Testis (tissue), 3 donors: ENCODE measurements around the gene ODAD3. TPM values are rescaled to one million over a fixed set of nuclear protein-coding genes. Genes with fewer than 3 reads are reported as not detected.
"Not testable (repeated sequence)": the region's sequence is repeated elsewhere in the genome, so short reads cannot be mapped to it uniquely, and the experiment has no call there.

Experiments used
- DNase-seq: peaks from one replicate; pipeline ENCODE4 v3.0.0-alpha.2; 2019
- H3K27ac ChIP-seq, 2 donors: fragments of 200-600 bp; sonication (generic); one replicate each; pipeline ENCODE4 v1.5.1; 2019
- H3K27me3 ChIP-seq: fragments of 200-600 bp; sonication (generic); one replicate; pipeline ENCODE4 v1.5.1; 2019
- H3K36me3 ChIP-seq: fragments of 200-600 bp; sonication (generic); one replicate; pipeline ENCODE4 v1.5.1; 2017; ENCODE audit warnings: low read depth; ENCODE audit errors: missing control alignments
- H3K4me1 ChIP-seq: fragments of 200-600 bp; sonication (generic); one replicate; pipeline ENCODE4 v1.5.1; 2019
- H3K4me3 ChIP-seq, 2 donors: fragments of 200-600 bp; sonication (generic); one replicate each; pipeline ENCODE4 v1.5.1; 2017 to 2019
- H3K9me3 ChIP-seq: fragments of 200-600 bp; sonication (generic); one replicate; pipeline ENCODE4 v1.5.1; 2017
- CTCF ChIP-seq, 3 experiments: fragments of 450-650 bp in 2 of 3; fragments of 200-600 bp in 1 of 3; sonication (generic) in 1 of 3; IDR thresholded peaks; one replicate each; pipeline ENCODE4 v1.5.1; 2016 to 2019; ENCODE audit warnings: antibody characterized with exemption in 3 of 3, mild to moderate bottlenecking in 2 of 3, moderate library complexity in 1 of 3
- POLR2A ChIP-seq: fragments of 450-650 bp; IDR thresholded peaks from one replicate; pipeline ENCODE4 v1.6.1; 2017; ENCODE audit warnings: antibody characterized with exemption, mild to moderate bottlenecking, moderate library complexity
- WGBS, 2 donors: methylation state at CpG; one replicate each; pipeline ENCODE4 v1.1.5; 2018; 5-methylcytosine and 5-hydroxymethylcytosine counted together
- intact Hi-C: fragments of 100-400 bp; cut with DNase I; formaldehyde crosslinking; loops from one replicate; pipeline ENCODE4 v1.15.1; 2023; ENCODE audit warnings: low total_unique reads
- polyA plus RNA-seq: library from polyadenylated mRNA; stranded (reverse); fragments of 350-450 nt; fragmentation: Illumina TruSeq; extraction: RNeasy Lipid Tissue Mini Kit (QIAGEN cat#74804); gene quantifications from one replicate; pipeline ENCODE4 v1.2.3, GENCODE V29; 2014; ENCODE audit warnings: low read depth, low replicate concordance; ENCODE audit not compliant: insufficient read depth
- total RNA-seq, 2 donors: library from RNA; depleted of rRNA; stranded (reverse); fragments of >200 nt; gene quantifications; one replicate each; pipeline ENCODE4 v1.2.3, GENCODE V29; 2016

Gene ODAD3
- total and polyA plus RNA-seq, 3 donors from 2014 or later: 9.7 to 18.3 (median 14.8) TPM

- WGBS, 2 donors: 86 to 94% methylated on average over 6 to 20 of the region's 20 CpGs
- TF ChIP-seq CTCF (IDR thresholded peaks at IDR 0.05): no peak
- TF ChIP-seq POLR2A: no peak
- H3K4me1 ChIP-seq: no peaks in the 10 kb centered on the region
Measured at GRCh38 chr19:11457831-11458230, 22.9 kb upstream of the ODAD3 start.

GRCh38 chr19:11457115-11457514 lies 22.2 kb upstream of the ODAD3 start:
- H3K36me3 ChIP-seq: no peaks in the 10 kb centered on the region
- DNase-seq: peak; percentile 59
- no peaks in the 10 kb centered on the region for H3K27me3 ChIP-seq
- no peak overlapping the region for H3K4me3 ChIP-seq
- TF ChIP-seq POLR2A (no peak), CTCF (IDR thresholded peaks at IDR 0.05) (no peak)
- H3K4me1 ChIP-seq: no peaks in the 10 kb centered on the region
- H3K9me3 ChIP-seq: no peaks in the 10 kb centered on the region
- 30 to 55% methylated on average over 2 to 17 of the region's 18 CpGs for WGBS, 2 donors
- H3K27ac ChIP-seq: no peak overlapping the region
- intact Hi-C loops: no loop called here

More at GRCh38 chr19:11457831-11458230, 22.9 kb upstream of the ODAD3 start:
- Histone ChIP-seq H3K36me3 (no peaks in the 10 kb centered on the region), H3K27ac (no peak overlapping the region), H3K4me3 (no peak overlapping the region), H3K27me3 (no peaks in the 10 kb centered on the region), H3K9me3 (no peaks in the 10 kb centered on the region)
- intact Hi-C loops: no loop called here
- no peak for DNase-seq

GRCh38 chr19:11456659-11457058 lies 21.7 kb upstream of the ODAD3 start:
- TF ChIP-seq CTCF (IDR thresholded peaks at IDR 0.05) (no peak), POLR2A (no peak)
- no peak for DNase-seq
- no peak overlapping the region for H3K4me3 ChIP-seq
- H3K9me3 ChIP-seq: no peaks in the 10 kb centered on the region
- 81 to 90% methylated on average over 5 to 7 of the region's 7 CpGs for WGBS, 2 donors
- no peaks in the 10 kb centered on the region for H3K27me3 ChIP-seq
- H3K36me3 ChIP-seq: no peaks in the 10 kb centered on the region
- intact Hi-C loops: no loop called here
- H3K4me1 ChIP-seq: no peaks in the 10 kb centered on the region
- H3K27ac ChIP-seq: no peak overlapping the region

GRCh38 chr19:11455233-11455554 lies 20.3 kb upstream of the ODAD3 start:
- H3K4me3 ChIP-seq, DNase-seq, H3K27ac ChIP-seq, intact Hi-C loops, H3K4me1 ChIP-seq, H3K27me3 ChIP-seq, H3K36me3 ChIP-seq, H3K9me3 ChIP-seq: not testable (repeated sequence)
- 83 to 93% methylated on average over 9 of the region's 9 CpGs for WGBS, 2 donors

- peak in 1 of 3 experiments; percentile 34 for TF ChIP-seq CTCF (IDR thresholded peaks at IDR 0.05)
- no peak for TF ChIP-seq POLR2A
- Histone ChIP-seq H3K9me3 (no peaks in the 10 kb centered on the region), H3K36me3 (no peaks in the 10 kb centered on the region), H3K27me3 (no peaks in the 10 kb centered on the region), H3K27ac (no peak overlapping the region), H3K4me3 (no peak overlapping the region), H3K4me1 (no peaks in the 10 kb centered on the region)
- intact Hi-C loops: no loop called here
- WGBS, 2 donors: 65 to 69% methylated on average over 24 to 27 of the region's 27 CpGs
- no peak for DNase-seq
Measured at GRCh38 chr19:11453468-11454341, 18.8 kb upstream of the ODAD3 start.
